Suprapubic skin (tissue), 4 donors: Measurements from ENCODE around the gene C20orf204. TPM values are rescaled to one million over a fixed set of nuclear protein-coding genes. Genes with fewer than 3 reads are reported as not detected.

Source experiments
- DNase-seq, 2 donors: peaks; one replicate each; pipeline ENCODE4 v3.0.0-alpha.2; 2019; ENCODE audit warnings: low spot score in 2 of 2
- H3K27ac ChIP-seq: fragments of 200-600 bp; sonication (generic); one replicate; pipeline ENCODE4 v1.5.1; 2019
- H3K27me3 ChIP-seq: fragments of 200-600 bp; sonication (generic); one replicate; pipeline ENCODE4 v1.5.1; 2019
- H3K36me3 ChIP-seq: fragments of 200-600 bp; sonication (generic); one replicate; pipeline ENCODE4 v1.5.1; 2019
- H3K4me1 ChIP-seq: fragments of 200-600 bp; sonication (generic); one replicate; pipeline ENCODE4 v1.5.1; 2019
- H3K4me3 ChIP-seq: fragments of 200-600 bp; sonication (generic); one replicate; pipeline ENCODE4 v1.5.1; 2019; ENCODE audit warnings: mild to moderate bottlenecking
- H3K9me3 ChIP-seq: fragments of 200-600 bp; sonication (generic); one replicate; pipeline ENCODE4 v1.5.1; 2019
- CTCF ChIP-seq, 2 donors: fragments of 200-600 bp in 1 of 2; fragments of 450-650 bp in 1 of 2; sonication (generic) in 1 of 2; IDR thresholded peaks; one replicate each; pipeline ENCODE4 v1.5.1; 2016 to 2019; ENCODE audit warnings: antibody characterized with exemption in 2 of 2, mild to moderate bottlenecking in 1 of 2, moderate library complexity in 1 of 2
- EP300 ChIP-seq: sonication (generic); formaldehyde crosslinking; IDR thresholded peaks from one replicate; pipeline ENCODE4 v1.6.1; 2017; ENCODE audit warnings: antibody characterized with exemption
- POLR2A ChIP-seq, 2 donors: fragments of 450-650 bp; IDR thresholded peaks; one replicate each; pipeline ENCODE4 v1.6.1; 2017; ENCODE audit warnings: antibody characterized with exemption in 2 of 2, mild to moderate bottlenecking in 2 of 2, moderate library complexity in 2 of 2
- POLR2AphosphoS5 ChIP-seq, 3 donors: sonication (generic); formaldehyde crosslinking; IDR thresholded peaks; one replicate each; pipeline ENCODE4 v1.6.1; 2017; ENCODE audit warnings: antibody characterized with exemption in 3 of 3
- WGBS: methylation state at CpG from one replicate; pipeline ENCODE4 v1.1.5; 2018; 5-methylcytosine and 5-hydroxymethylcytosine counted together
- total RNA-seq, 4 donors: library from RNA; depleted of rRNA; stranded (reverse); fragments of >200 nt; gene quantifications; one replicate each; pipeline ENCODE4 v1.1.0, GENCODE V29; 2016

The C20orf204 gene
- total RNA-seq, 4 donors from 2014 or later: 1.1 to 5.1 (median 1.8) TPM

GRCh38 chr20:64030371-64031134, 5.4 kb upstream of the C20orf204 start:
- no peak overlapping the region for H3K4me3 ChIP-seq
- no peaks in the 10 kb centered on the region for H3K4me1 ChIP-seq
- DNase-seq: no peak
- H3K27ac ChIP-seq: no peak overlapping the region
- TF ChIP-seq POLR2A (IDR thresholded peaks at IDR 0.05) (no peak), POLR2AphosphoS5 (IDR thresholded peaks at IDR 0.05) (no peak), EP300 (no peak), CTCF (IDR thresholded peaks at IDR 0.05) (no peak)
- WGBS: 83% methylated on average over 19 of the region's 20 CpGs
- peaks cover 91% of the 10 kb centered on the region for H3K36me3 ChIP-seq
- H3K27me3 ChIP-seq: no peaks in the 10 kb centered on the region
- no peaks in the 10 kb centered on the region for H3K9me3 ChIP-seq

- Histone ChIP-seq H3K27me3 (no peaks in the 10 kb centered on the region), H3K4me1 (no peaks in the 10 kb centered on the region), H3K36me3 (peaks cover 78% of the 10 kb centered on the region), H3K9me3 (no peaks in the 10 kb centered on the region), H3K4me3 (no peak overlapping the region), H3K27ac (no peak overlapping the region)
- 91% methylated on average over 19 of the region's 19 CpGs for WGBS
- TF ChIP-seq CTCF (IDR thresholded peaks at IDR 0.05) (no peak), EP300 (no peak), POLR2A (IDR thresholded peaks at IDR 0.05) (no peak), POLR2AphosphoS5 (IDR thresholded peaks at IDR 0.05) (no peak)
- DNase-seq: no peak
These were observed 4.1 kb upstream of the C20orf204 start for GRCh38 chr20:64031822-64032314.

- H3K9me3 ChIP-seq: no peaks in the 10 kb centered on the region
- DNase-seq: no peak
- H3K27me3 ChIP-seq: peaks cover 5% of the 10 kb centered on the region
- no peak overlapping the region for H3K27ac ChIP-seq
- WGBS: 88% methylated on average over 22 of the region's 31 CpGs
- H3K4me3 ChIP-seq: no peak overlapping the region
- peaks cover 6% of the 10 kb centered on the region for H3K4me1 ChIP-seq
- peaks cover 67% of the 10 kb centered on the region for H3K36me3 ChIP-seq
- no peak for TF ChIP-seq CTCF (IDR thresholded peaks at IDR 0.05)
- no peak for TF ChIP-seq EP300
- TF ChIP-seq POLR2AphosphoS5 (IDR thresholded peaks at IDR 0.05): no peak
- TF ChIP-seq POLR2A (IDR thresholded peaks at IDR 0.05): no peak
These were observed 3.0 kb upstream of the C20orf204 start for GRCh38 chr20:64032706-64033624.

- peaks cover 56% of the 10 kb centered on the region for H3K36me3 ChIP-seq
- DNase-seq: no peak
- TF ChIP-seq POLR2A (IDR thresholded peaks at IDR 0.05) (no peak), POLR2AphosphoS5 (IDR thresholded peaks at IDR 0.05) (no peak), CTCF (IDR thresholded peaks at IDR 0.05) (no peak), EP300 (no peak)
- no peak overlapping the region for H3K27ac ChIP-seq
- WGBS: 81% methylated on average over 3 of the region's 11 CpGs
- H3K27me3 ChIP-seq: peaks cover 11% of the 10 kb centered on the region
- H3K4me3 ChIP-seq: no peak overlapping the region
- peaks cover 17% of the 10 kb centered on the region for H3K4me1 ChIP-seq
- no peaks in the 10 kb centered on the region for H3K9me3 ChIP-seq
These were observed 1.9 kb upstream of the C20orf204 start for GRCh38 chr20:64033981-64034493.
